Measurements from ENCODE around the gene SLC27A4. TPM values are rescaled to one million over a fixed set of nuclear protein-coding genes. Genes with fewer than 3 reads are reported as not detected.

The SLC27A4 gene
- total and polyA plus RNA-seq, 4 donors = 23.1 to 56.8 (median 45.0) TPM

DNA sequence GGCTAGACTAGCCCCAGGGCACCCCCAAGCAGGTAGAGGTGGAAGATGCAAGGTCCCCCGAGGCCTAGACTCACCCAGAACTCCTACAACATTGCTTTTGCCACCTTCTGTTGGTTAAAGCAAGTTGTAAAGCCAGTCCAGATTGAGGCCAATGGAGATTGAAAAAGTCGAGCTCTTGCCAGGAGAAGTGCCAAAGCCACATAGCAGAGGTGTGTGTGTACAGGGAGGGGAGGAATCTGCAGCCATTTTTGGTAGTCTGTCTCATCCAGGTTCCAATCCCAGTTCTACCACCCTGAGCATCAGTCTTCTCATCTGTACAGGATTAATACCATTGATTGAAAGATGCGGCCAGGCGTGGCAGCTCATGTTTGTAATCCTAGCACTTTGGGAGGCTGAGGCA lies 18.5 kb downstream of the SLC27A4 start:
- H3K9me3 ChIP-seq (ENCODE audit: control insufficient read depth, insufficient read depth, low read length) = no peaks in the 10 kb centered on the region
- no peak overlapping the region for H3K27ac ChIP-seq (ENCODE audit: low read depth, low read length)
- no peak overlapping the region for H3K4me3 ChIP-seq (ENCODE audit: low read depth, low read length)
- H3K36me3 ChIP-seq (ENCODE audit: control insufficient read depth, insufficient read depth, low read length) = peaks cover 71% of the 10 kb centered on the region
- WGBS (ENCODE audit: insufficient coverage) = 100% methylated on average over 2 of the region's 4 CpGs
- no peaks in the 10 kb centered on the region for H3K27me3 ChIP-seq (ENCODE audit: control insufficient read depth, insufficient read depth, low read length)
- no peak for DNase-seq (ENCODE audit: low read depth in 4 of 6, low spot score in 6 of 6)
- peaks cover 14% of the 10 kb centered on the region for H3K4me1 ChIP-seq (ENCODE audit: control insufficient read depth, insufficient read depth, low read length)

DNA sequence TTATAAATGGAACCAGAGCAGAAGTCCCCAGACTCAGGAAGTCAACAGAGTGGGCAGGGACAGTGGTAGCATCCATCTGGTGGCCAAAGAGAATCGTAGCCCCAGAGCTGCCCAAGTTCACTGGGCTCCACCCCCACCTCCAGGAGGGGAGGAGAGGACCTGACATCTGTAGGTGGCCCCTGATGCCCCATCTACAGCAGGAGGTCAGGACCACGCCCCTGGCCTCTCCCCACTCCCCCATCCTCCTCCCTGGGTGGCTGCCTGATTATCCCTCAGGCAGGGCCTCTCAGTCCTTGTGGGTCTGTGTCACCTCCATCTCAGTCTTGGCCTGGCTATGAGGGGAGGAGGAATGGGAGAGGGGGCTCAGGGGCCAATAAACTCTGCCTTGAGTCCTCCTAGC lies 20.5 kb downstream of the SLC27A4 start:
- no peak for DNase-seq (ENCODE audit: low read depth in 4 of 6, low spot score in 6 of 6)
- Histone ChIP-seq H3K36me3 (ENCODE audit: control insufficient read depth, insufficient read depth, low read length) (peaks cover 53% of the 10 kb centered on the region), H3K9me3 (ENCODE audit: control insufficient read depth, insufficient read depth, low read length) (no peaks in the 10 kb centered on the region), H3K4me3 (ENCODE audit: low read depth, low read length) (no peak overlapping the region), H3K27ac (ENCODE audit: low read depth, low read length) (no peak overlapping the region), H3K27me3 (ENCODE audit: control insufficient read depth, insufficient read depth, low read length) (no peaks in the 10 kb centered on the region), H3K4me1 (ENCODE audit: control insufficient read depth, insufficient read depth, low read length) (peaks cover 34% of the 10 kb centered on the region)
- WGBS (ENCODE audit: insufficient coverage) = no CpG with 5 or more reads among the region's 2 CpGs

DNA sequence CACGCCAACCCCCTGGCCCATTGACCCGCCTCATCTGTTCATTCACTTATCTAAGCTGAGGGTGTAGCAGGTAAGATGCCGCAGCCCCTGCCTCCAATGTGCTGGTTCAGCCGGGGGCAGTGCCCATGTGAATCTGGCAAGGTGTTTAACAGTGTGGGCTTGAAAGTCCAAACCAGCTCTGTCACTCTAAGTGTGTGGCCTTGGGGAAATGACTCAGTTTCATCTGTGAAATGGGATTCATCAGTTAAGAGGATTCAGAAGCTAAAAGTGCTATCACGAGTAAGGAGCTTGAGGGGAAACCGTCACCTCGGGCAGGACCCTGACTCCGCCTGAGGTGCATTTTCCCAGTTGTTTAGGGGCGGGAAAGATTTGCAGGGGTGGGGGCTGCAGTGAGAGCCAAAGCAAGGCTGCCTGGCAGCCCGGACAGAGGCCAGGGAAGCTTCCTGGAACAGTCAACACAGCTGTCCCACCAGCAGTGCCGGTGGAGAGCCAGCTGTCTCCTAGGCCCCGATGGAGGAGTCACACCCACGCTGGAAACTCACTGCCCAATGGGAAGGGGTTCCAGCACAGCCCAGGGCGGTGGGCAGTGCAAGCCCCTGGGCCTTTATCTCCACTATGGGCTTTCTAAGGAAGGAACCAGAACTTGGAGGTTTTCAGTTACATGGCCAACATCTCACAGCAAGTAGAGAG lies 21.1 kb downstream of the SLC27A4 start:
- Histone ChIP-seq H3K4me3 (ENCODE audit: low read depth, low read length) (peak overlapping the region; percentile 51), H3K9me3 (ENCODE audit: control insufficient read depth, insufficient read depth, low read length) (no peaks in the 10 kb centered on the region), H3K36me3 (ENCODE audit: control insufficient read depth, insufficient read depth, low read length) (peaks cover 47% of the 10 kb centered on the region), H3K4me1 (ENCODE audit: control insufficient read depth, insufficient read depth, low read length) (peaks cover 34% of the 10 kb centered on the region), H3K27me3 (ENCODE audit: control insufficient read depth, insufficient read depth, low read length) (no peaks in the 10 kb centered on the region), H3K27ac (ENCODE audit: low read depth, low read length) (peak overlapping the region; percentile 79)
- WGBS (ENCODE audit: insufficient coverage) = 51% methylated on average over 12 of the region's 14 CpGs
- no peak for DNase-seq (ENCODE audit: low read depth in 4 of 6, low spot score in 6 of 6)

DNA sequence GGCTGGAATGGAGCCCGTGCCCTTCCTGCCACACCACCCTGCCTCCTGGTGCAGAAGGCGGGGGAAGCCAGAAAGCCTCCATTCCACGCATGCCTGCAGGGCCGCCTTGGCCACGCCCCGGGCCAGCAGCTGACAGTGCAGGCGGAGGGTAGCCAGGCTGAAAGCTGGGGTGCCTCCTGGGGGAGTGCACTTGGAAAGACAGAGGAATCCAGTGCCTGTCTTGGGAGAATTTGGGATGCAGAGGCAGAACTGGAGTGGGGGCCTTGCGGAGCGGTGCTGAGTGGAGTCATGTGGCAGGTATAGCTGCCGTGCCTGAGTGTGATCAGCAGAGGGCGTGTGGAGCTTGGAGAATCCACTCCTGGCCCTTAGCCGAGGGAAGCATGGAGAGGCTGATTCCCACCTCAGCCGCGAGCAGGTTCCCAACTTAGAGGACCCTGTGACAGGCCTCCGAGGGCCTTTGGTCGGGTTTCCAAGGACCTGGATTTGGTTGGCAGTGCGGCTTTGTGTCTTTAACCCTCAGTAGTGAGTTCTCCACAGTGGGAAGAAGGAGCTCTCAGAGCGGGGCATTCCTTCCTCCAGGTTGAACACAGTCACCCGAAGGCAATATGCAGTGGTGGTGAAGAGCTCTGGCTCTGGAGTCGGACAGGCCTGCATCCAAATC lies 21.8 kb downstream of the SLC27A4 start:
- no peaks in the 10 kb centered on the region for H3K27me3 ChIP-seq (ENCODE audit: control insufficient read depth, insufficient read depth, low read length)
- DNase-seq (ENCODE audit: low read depth in 4 of 6, low spot score in 6 of 6) = peak in 3 of 6 donors; percentile 81 to 96 (median 96)
- H3K4me3 ChIP-seq (ENCODE audit: low read depth, low read length) = peak overlapping the region; percentile 51
- H3K9me3 ChIP-seq (ENCODE audit: control insufficient read depth, insufficient read depth, low read length) = no peaks in the 10 kb centered on the region
- H3K4me1 ChIP-seq (ENCODE audit: control insufficient read depth, insufficient read depth, low read length) = peaks cover 34% of the 10 kb centered on the region
- under 1% methylated on average over 16 of the region's 20 CpGs for WGBS (ENCODE audit: insufficient coverage)
- H3K36me3 ChIP-seq (ENCODE audit: control insufficient read depth, insufficient read depth, low read length) = peaks cover 42% of the 10 kb centered on the region
- H3K27ac ChIP-seq (ENCODE audit: low read depth, low read length) = peak overlapping the region; percentile 79

DNA sequence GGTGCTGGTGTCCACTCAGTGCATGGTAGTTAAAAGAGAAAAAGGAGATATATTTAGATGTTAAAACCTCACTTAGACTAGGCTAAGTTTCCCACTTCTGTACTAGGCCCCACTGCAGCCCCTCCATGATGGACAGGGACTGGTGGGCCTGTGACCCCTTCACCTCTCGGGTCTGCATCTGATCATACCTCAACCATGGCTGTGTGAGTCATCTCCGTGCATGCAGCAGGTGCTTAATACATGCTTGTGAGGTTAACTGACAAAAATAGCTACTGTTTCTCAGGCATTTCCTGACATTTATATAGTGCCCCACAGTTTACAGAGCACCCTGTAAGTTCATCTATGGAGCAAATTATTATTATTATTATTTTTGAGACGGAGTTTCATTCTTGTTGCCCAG lies 22.4 kb downstream of the SLC27A4 start:
- Histone ChIP-seq H3K4me3 (ENCODE audit: low read depth, low read length) (no peak overlapping the region), H3K4me1 (ENCODE audit: control insufficient read depth, insufficient read depth, low read length) (peaks cover 34% of the 10 kb centered on the region), H3K27ac (ENCODE audit: low read depth, low read length) (no peak overlapping the region), H3K27me3 (ENCODE audit: control insufficient read depth, insufficient read depth, low read length) (no peaks in the 10 kb centered on the region), H3K36me3 (ENCODE audit: control insufficient read depth, insufficient read depth, low read length) (peaks cover 36% of the 10 kb centered on the region), H3K9me3 (ENCODE audit: control insufficient read depth, insufficient read depth, low read length) (no peaks in the 10 kb centered on the region)
- WGBS (ENCODE audit: insufficient coverage) = 100% methylated on average over 1 of the region's 3 CpGs
- DNase-seq (ENCODE audit: low read depth in 4 of 6, low spot score in 6 of 6) = no peak

DNA sequence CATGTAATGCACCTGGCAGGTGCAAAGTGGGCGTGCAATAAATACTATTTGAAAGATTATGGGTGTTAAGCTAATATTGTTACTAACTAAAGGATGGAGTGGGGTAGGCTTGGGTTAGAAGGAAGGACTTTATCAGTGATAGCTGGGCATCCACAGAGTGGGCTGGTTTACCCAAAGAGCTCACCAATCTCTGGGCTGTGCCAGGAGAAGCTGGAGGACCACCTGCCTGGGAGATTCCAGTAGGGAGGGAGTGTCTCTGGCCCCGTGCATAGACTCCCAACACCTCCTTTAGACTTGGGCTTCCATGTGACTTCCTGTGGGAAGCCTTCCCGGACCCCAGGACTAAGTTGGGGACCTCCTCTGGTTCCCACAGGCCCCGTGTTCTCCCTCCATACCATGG lies 25.2 kb downstream of the SLC27A4 start:
- no peak for DNase-seq (ENCODE audit: low read depth in 4 of 6, low spot score in 6 of 6)
- H3K9me3 ChIP-seq (ENCODE audit: control insufficient read depth, insufficient read depth, low read length) = no peaks in the 10 kb centered on the region
- 63% methylated on average over 3 of the region's 4 CpGs for WGBS (ENCODE audit: insufficient coverage)
- H3K36me3 ChIP-seq (ENCODE audit: control insufficient read depth, insufficient read depth, low read length) = peaks cover 12% of the 10 kb centered on the region
- peaks cover 40% of the 10 kb centered on the region for H3K4me1 ChIP-seq (ENCODE audit: control insufficient read depth, insufficient read depth, low read length)
- H3K4me3 ChIP-seq (ENCODE audit: low read depth, low read length) = no peak overlapping the region
- H3K27ac ChIP-seq (ENCODE audit: low read depth, low read length) = peak overlapping the region; percentile 68
- H3K27me3 ChIP-seq (ENCODE audit: control insufficient read depth, insufficient read depth, low read length) = no peaks in the 10 kb centered on the region

DNA sequence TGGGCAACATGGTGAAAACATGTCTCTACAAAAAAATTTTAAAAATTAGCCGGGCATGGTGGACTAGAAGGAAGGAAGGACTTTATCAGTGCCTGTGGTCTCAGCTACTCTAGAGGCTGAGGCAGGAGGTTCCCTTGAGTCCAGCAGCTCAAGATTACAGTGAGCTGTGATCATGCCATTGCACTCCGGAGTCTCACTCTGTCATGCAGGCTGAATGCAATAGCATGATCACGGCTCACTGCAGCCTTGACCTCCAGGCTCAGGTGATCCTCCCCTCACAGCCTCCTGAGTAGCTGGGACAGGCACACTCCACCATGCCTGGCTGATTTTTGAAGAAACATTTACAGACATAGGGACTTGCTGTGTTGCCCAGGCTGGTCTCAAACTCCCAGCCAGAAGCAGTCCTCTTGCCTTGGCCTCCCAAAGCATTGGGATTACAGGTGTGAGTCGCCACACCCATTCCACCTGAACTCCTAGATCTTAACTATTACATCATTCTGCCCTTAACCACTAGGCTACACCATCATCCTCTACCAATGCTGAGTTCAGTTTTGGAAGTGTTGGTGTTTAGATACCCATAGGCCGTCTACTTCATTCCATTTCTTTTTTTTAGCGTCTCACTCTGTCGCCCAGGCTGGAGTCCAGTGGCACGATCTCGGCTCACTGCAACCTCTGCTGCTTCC lies 28.8 kb downstream of the SLC27A4 start:
- H3K36me3 ChIP-seq (ENCODE audit: control insufficient read depth, insufficient read depth, low read length) = peaks cover 3% of the 10 kb centered on the region
- WGBS (ENCODE audit: insufficient coverage) = 99% methylated on average over 7 of the region's 9 CpGs
- no peak for DNase-seq (ENCODE audit: low read depth in 4 of 6, low spot score in 6 of 6)
- H3K4me3 ChIP-seq (ENCODE audit: low read depth, low read length) = no peak overlapping the region
- H3K27me3 ChIP-seq (ENCODE audit: control insufficient read depth, insufficient read depth, low read length) = no peaks in the 10 kb centered on the region
- H3K27ac ChIP-seq (ENCODE audit: low read depth, low read length) = no peak overlapping the region
- H3K4me1 ChIP-seq (ENCODE audit: control insufficient read depth, insufficient read depth, low read length) = peaks cover 39% of the 10 kb centered on the region
- H3K9me3 ChIP-seq (ENCODE audit: control insufficient read depth, insufficient read depth, low read length) = no peaks in the 10 kb centered on the region

DNA sequence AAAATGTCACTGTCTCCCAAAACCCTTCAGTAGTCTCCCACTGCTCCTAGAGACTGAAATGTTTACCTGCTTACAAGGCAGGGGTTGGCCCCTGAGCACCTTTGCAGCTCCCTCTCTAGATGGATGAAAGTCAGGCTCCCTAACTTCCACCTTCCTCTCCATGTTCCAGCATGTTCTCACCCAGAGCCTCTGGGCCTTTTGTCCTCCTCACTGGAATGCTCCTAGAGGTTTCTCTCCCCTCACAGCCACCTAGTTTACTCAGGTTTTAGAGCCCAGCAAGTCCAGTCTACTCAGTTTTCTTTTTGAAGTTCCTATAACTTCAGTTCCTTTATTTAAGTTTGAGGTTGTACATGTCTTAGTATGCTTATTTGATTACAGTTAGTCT lies 30.0 kb downstream of the SLC27A4 start:
- peaks cover 36% of the 10 kb centered on the region for H3K4me1 ChIP-seq (ENCODE audit: control insufficient read depth, insufficient read depth, low read length)
- peak overlapping the region; percentile 96 for H3K27ac ChIP-seq (ENCODE audit: low read depth, low read length)
- peaks cover 8% of the 10 kb centered on the region for H3K36me3 ChIP-seq (ENCODE audit: control insufficient read depth, insufficient read depth, low read length)
- DNase-seq (ENCODE audit: low read depth in 4 of 6, low spot score in 6 of 6) = no peak
- H3K9me3 ChIP-seq (ENCODE audit: control insufficient read depth, insufficient read depth, low read length) = no peaks in the 10 kb centered on the region
- H3K27me3 ChIP-seq (ENCODE audit: control insufficient read depth, insufficient read depth, low read length) = no peaks in the 10 kb centered on the region
- peak overlapping the region; percentile 98 for H3K4me3 ChIP-seq (ENCODE audit: low read depth, low read length)

DNA sequence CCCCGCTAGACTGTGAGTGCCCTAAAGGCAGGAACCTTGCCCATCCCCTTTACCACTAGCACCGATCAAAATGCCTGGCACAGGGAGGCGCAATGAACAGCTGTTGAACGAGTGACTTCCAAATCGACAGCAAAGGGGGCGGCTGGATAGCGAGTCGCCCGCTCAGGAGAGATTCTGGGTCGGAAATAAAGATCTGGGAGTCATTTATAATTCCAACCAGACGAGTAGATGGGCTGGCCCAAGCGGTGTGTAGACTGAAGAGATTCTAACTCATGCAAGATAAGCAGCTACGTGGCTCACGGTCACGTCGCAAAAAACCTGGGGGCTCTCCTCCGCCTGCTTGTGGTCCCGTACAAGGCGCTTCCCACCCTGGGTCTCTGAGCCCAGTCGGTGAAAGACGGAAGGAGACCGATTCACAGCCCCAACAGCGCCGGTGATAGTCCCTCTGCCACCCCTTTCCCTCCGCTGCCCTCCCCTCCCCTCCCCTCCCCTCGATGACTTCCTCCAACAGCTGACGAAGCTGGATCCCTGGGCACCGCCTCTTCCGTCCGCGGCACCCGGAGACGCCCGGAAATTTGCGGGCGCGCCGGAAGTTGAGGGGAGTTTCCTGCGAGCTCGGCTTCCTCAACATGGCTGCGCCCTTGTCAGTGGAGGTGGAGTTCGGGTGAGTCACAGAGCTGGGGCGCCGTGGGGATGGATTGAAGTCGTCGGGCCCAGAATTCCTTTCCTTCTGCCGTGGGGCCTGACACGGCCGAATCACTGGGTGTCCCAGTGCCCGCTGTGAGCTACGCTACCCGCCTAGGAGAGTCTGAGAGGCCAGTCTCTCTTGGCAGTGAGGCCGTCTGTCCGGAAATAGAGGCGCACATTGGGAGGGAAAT lies 30.7 kb downstream of the SLC27A4 start, which contains the start of gene URM1:
Gene URM1 (plus strand): TSS at position 623 of the 878 bp plus-strand sequence. CDS start 7 bp downstream, at position 630.
- peaks cover 32% of the 10 kb centered on the region for H3K4me1 ChIP-seq (ENCODE audit: control insufficient read depth, insufficient read depth, low read length)
- H3K36me3 ChIP-seq (ENCODE audit: control insufficient read depth, insufficient read depth, low read length) = peaks cover 14% of the 10 kb centered on the region
- WGBS (ENCODE audit: insufficient coverage) = under 1% methylated on average over 48 of the region's 55 CpGs
- H3K27me3 ChIP-seq (ENCODE audit: control insufficient read depth, insufficient read depth, low read length) = no peaks in the 10 kb centered on the region
- peak in 4 of 6 donors; percentile 94 to 99 (median 97) for DNase-seq (ENCODE audit: low read depth in 4 of 6, low spot score in 6 of 6)
- H3K4me3 ChIP-seq (ENCODE audit: low read depth, low read length) = peak within 1 kb of the TSS; percentile 98
- peak within 1 kb of the TSS; percentile 96 for H3K27ac ChIP-seq (ENCODE audit: low read depth, low read length)
- no peaks in the 10 kb centered on the region for H3K9me3 ChIP-seq (ENCODE audit: control insufficient read depth, insufficient read depth, low read length)

All from spinal cord (tissue), 10 donors.